SK-N-SH (cell line): ENCODE data around the gene NUP43.

ENCODE experiments used
- CTCF ChIP-seq: fragments of 200-600 bp; sonication (generic); IDR thresholded peaks from 2 replicates; pipeline ENCODE4 v1.6.1; 2017; ENCODE audit warnings: antibody characterized with exemption, mild to moderate bottlenecking, moderate library complexity
- EP300 ChIP-seq, 2 experiments: IDR thresholded peaks; 2 replicates each; pipeline versions ENCODE4 v1.4.0 to v1.6.1; 2012; ENCODE audit warnings: borderline replicate concordance in 1 of 2, low read depth in 1 of 2, low read length in 1 of 2
- EZH2phosphoT487 ChIP-seq: fragments of 200-600 bp; sonication (generic); IDR thresholded peaks from 2 replicates; pipeline ENCODE4 v1.6.1; 2017; ENCODE audit warnings: low read depth, mixed run types, mild to moderate bottlenecking, antibody characterized with exemption, moderate library complexity, borderline replicate concordance
- POLR2AphosphoS5 ChIP-seq: IDR thresholded peaks from 2 replicates; pipeline ENCODE4 v1.6.1; 2012; ENCODE audit warnings: low read depth, low read length
- REST ChIP-seq: IDR thresholded peaks from 2 replicates; pipeline ENCODE4 v1.6.1; 2012; ENCODE audit warnings: mild to moderate bottlenecking, low read depth, low read length, moderate library complexity

GRCh38 chr6:149696901-149697300 is 49.4 kb downstream of the NUP43 start:
- TF ChIP-seq CTCF (no peak), POLR2AphosphoS5 (no peak), REST (no peak), EP300 (IDR thresholded peaks at IDR 0.05; ENCODE audit: borderline replicate concordance in 1 of 2, low read depth in 1 of 2, low read length in 1 of 2) (no peak), EZH2phosphoT487 (no peak)
